OCI-LY3 (cell line): ENCODE data around the gene MAP1LC3B2.

Experiments
- EZH2phosphoT487 ChIP-seq: fragments of 200-600 bp; shearing (Covaris generic); IDR thresholded peaks from 2 replicates; pipeline ENCODE4 v1.6.1; 2018; ENCODE audit warnings: antibody characterized with exemption, mixed run types, low read depth
- TF ChIP-seq, protein P1 (sequence below): fragments of 200-600, 300-600 bp; sonication (generic); IDR thresholded peaks from 2 replicates; pipeline ENCODE4 v1.5.1; 2014; ENCODE audit warnings: antibody characterized with exemption, low read length, low read depth

GRCh38 chr12:116587270-116587669, 28.1 kb downstream of the MAP1LC3B2 start:
- TF ChIP-seq, protein P1, sequence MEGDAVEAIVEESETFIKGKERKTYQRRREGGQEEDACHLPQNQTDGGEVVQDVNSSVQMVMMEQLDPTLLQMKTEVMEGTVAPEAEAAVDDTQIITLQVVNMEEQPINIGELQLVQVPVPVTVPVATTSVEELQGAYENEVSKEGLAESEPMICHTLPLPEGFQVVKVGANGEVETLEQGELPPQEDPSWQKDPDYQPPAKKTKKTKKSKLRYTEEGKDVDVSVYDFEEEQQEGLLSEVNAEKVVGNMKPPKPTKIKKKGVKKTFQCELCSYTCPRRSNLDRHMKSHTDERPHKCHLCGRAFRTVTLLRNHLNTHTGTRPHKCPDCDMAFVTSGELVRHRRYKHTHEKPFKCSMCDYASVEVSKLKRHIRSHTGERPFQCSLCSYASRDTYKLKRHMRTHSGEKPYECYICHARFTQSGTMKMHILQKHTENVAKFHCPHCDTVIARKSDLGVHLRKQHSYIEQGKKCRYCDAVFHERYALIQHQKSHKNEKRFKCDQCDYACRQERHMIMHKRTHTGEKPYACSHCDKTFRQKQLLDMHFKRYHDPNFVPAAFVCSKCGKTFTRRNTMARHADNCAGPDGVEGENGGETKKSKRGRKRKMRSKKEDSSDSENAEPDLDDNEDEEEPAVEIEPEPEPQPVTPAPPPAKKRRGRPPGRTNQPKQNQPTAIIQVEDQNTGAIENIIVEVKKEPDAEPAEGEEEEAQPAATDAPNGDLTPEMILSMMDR = no peak
- no peak for TF ChIP-seq EZH2phosphoT487
